Neutrophil (primary cell): ENCODE results near the gene SCFD2.

ENCODE experiments used
- H3K27ac ChIP-seq: fragments of 200-600 bp; sonication (generic); 2 replicates; pipeline ENCODE4 v1.5.1; 2016; ENCODE audit warnings: mild to moderate bottlenecking, moderate library complexity
- H3K27me3 ChIP-seq: fragments of 200-600 bp; sonication (generic); 2 replicates; pipeline ENCODE4 v1.6.0; 2016; ENCODE audit warnings: mild to moderate bottlenecking
- H3K36me3 ChIP-seq: fragments of 200-600 bp; sonication (generic); 2 replicates; pipeline ENCODE4 v1.5.1; 2017
- H3K4me1 ChIP-seq, 2 experiments: fragments of 200-600 bp in 1 of 2; sonication (generic) in 1 of 2; 1 replicate in 1 of 2; 2 replicates in 1 of 2; pipeline versions ENCODE4 v1.5.1 to v1.6.1; 2013 to 2016; ENCODE audit warnings: low read depth in 1 of 2, low read length in 1 of 2, mild to moderate bottlenecking in 1 of 2, moderate library complexity in 1 of 2; ENCODE audit not compliant: control insufficient read depth in 1 of 2, insufficient read depth in 1 of 2
- H3K4me3 ChIP-seq, 2 experiments: fragments of 200-600 bp in 1 of 2; sonication (generic) in 1 of 2; 1 replicate in 1 of 2; 2 replicates in 1 of 2; pipeline ENCODE4 v1.5.1; 2013 to 2016; ENCODE audit warnings: low read depth in 1 of 2, low read length in 1 of 2, mild to moderate bottlenecking in 1 of 2, moderate library complexity in 1 of 2
- H3K9me3 ChIP-seq: fragments of 200-600 bp; sonication (generic); 2 replicates; pipeline ENCODE4 v1.5.1; 2016
- CTCF ChIP-seq: fragments of 200-600 bp; sonication (generic); IDR thresholded peaks from 2 replicates; pipeline ENCODE4 v1.5.1; 2016; ENCODE audit warnings: antibody characterized with exemption

The SCFD2 gene

GRCh38 chr4:52861171-52861823 lies 504.6 kb downstream of the SCFD2 start:
- H3K27ac ChIP-seq = no peak overlapping the region

GRCh38 chr4:52860361-52860760 lies 505.5 kb downstream of the SCFD2 start:
- Histone ChIP-seq H3K27ac (no peak overlapping the region), H3K36me3 (no peaks in the 10 kb centered on the region), H3K27me3 (peaks cover 75% of the 10 kb centered on the region), H3K4me3 (no peak overlapping the region), H3K4me1 (peaks cover 4 to 11% of the 10 kb centered on the region in 2 experiments), H3K9me3 (no peaks in the 10 kb centered on the region)
- TF ChIP-seq CTCF = no peak

More at GRCh38 chr4:52861171-52861823, 504.6 kb downstream of the SCFD2 start:
- Histone ChIP-seq H3K4me3 (peak overlapping the region in 1 of 2 experiments; percentile 46), H3K27me3 (peaks cover 70% of the 10 kb centered on the region), H3K4me1 (peaks cover 4 to 11% of the 10 kb centered on the region in 2 experiments), H3K9me3 (no peaks in the 10 kb centered on the region), H3K36me3 (no peaks in the 10 kb centered on the region)
- no peak for TF ChIP-seq CTCF

- Histone ChIP-seq H3K4me3 (no peak overlapping the region), H3K9me3 (no peaks in the 10 kb centered on the region), H3K27me3 (peaks cover 39% of the 10 kb centered on the region), H3K27ac (no peak overlapping the region), H3K4me1 (peaks cover 0 to 3% of the 10 kb centered on the region in 2 experiments), H3K36me3 (no peaks in the 10 kb centered on the region)
- TF ChIP-seq CTCF = no peak
Observed at GRCh38 chr4:52856801-52857200, 509.1 kb downstream of the SCFD2 start.

- Histone ChIP-seq H3K36me3 (no peaks in the 10 kb centered on the region), H3K27me3 (peaks cover 8% of the 10 kb centered on the region), H3K4me1 (no peaks in the 10 kb centered on the region), H3K9me3 (no peaks in the 10 kb centered on the region), H3K27ac (no peak overlapping the region), H3K4me3 (no peak overlapping the region)
- TF ChIP-seq CTCF = no peak
Observed at GRCh38 chr4:52853351-52853750, 512.5 kb downstream of the SCFD2 start.

- H3K9me3 ChIP-seq = no peaks in the 10 kb centered on the region
- H3K27ac ChIP-seq = no peak overlapping the region
- no peaks in the 10 kb centered on the region for H3K36me3 ChIP-seq
- TF ChIP-seq CTCF = no peak
- no peaks in the 10 kb centered on the region for H3K4me1 ChIP-seq
- H3K27me3 ChIP-seq = peaks cover 8% of the 10 kb centered on the region
- no peak overlapping the region for H3K4me3 ChIP-seq
Observed at GRCh38 chr4:52852711-52853110, 513.1 kb downstream of the SCFD2 start.
